Stimulated activated CD8-positive, alpha-beta memory T cell treated with anti-CD3 and anti-CD28 coated beads, Interleukin-12 subunit alpha, Interleukin-12 subunit beta, amount 100 ng/mL, for 1 hour (primary cell): ENCODE results near the gene SPARC.

ENCODE experiments used
- DNase-seq: peaks from one replicate; pipeline ENCODE4 v3.0.0-alpha.2; 2020; ENCODE audit warnings: low read depth

The SPARC gene

GRCh38 chr5:151679421-151680155 is 7.1 kb downstream of the SPARC start:
- DNase-seq: no peak

DNA sequence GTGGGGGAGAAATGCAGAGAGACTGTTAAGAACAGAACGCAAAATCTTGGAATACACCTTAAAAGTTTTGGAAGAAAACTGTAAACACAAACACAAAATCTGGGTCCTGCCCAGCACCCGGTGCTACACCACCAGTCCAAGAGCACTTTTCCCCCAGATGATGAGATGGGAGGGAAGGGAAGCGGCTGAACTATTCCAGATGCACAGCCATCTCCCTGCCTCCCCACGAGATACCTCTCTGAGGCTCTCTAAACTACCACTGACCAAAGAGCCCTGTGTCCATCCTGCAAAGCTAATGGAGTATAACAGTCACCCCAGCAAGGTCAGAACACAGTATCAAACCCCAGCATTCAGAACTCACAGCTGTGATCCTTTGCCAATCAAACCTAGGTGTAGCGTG is 8.0 kb downstream of the SPARC start:
- no peak for DNase-seq

- DNase-seq: no peak
Observed at GRCh38 chr5:151677776-151678545, 8.8 kb downstream of the SPARC start.

DNA sequence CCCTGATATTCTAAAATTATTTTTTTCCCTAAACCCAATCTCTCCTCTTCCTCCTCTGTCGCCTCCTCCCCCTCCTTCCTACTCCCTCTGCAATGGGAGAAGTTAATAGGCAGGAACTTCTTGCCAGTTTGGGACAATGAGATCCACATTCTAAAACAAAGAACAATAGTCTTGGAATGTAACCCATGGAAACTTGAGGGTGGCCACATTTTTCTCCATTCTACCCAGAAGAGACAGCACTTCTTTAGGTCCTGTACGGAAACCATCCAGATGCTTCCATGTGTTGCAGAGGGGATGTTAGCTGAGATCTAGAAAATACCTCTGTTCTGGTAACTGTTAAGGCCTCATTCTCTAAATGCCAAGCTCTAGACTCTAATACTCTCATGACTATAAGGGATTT is 10.0 kb downstream of the SPARC start:
- no peak for DNase-seq

- DNase-seq: no peak
Observed at GRCh38 chr5:151676314-151676712, 10.4 kb downstream of the SPARC start.

DNA sequence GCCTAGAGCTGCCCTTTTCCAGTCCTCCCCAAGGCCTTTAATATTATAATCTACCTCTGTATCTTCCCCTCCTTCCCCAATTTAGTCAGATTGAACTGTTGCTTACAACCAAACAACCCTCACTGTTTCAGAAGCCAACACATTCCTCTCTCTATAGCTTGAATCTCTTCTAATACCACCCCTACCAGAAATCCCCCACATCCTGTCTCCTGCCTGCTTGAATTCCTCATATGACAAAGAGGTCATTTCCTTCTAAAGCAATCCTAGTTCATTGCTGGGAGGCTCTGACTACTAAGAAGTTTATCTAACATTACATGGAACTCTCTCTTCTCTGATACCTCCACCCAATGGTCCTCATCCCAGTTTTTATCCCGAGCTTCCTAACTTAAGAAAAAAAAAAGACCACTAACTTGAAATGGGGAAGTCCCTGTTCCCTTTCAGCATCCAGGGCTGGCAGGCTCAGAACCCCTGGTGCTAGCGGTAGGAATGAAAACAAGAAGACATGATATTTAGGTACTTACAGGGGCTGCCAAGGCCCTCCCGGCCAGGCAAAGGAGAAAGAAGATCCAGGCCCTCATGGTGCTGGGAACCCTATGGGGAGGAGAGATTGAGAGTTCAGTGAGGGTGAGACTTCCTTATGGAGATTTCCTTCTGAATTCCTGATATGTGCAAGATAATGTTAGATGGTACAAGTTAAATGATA is 11.0 kb downstream of the SPARC start:
- DNase-seq: no peak

DNA sequence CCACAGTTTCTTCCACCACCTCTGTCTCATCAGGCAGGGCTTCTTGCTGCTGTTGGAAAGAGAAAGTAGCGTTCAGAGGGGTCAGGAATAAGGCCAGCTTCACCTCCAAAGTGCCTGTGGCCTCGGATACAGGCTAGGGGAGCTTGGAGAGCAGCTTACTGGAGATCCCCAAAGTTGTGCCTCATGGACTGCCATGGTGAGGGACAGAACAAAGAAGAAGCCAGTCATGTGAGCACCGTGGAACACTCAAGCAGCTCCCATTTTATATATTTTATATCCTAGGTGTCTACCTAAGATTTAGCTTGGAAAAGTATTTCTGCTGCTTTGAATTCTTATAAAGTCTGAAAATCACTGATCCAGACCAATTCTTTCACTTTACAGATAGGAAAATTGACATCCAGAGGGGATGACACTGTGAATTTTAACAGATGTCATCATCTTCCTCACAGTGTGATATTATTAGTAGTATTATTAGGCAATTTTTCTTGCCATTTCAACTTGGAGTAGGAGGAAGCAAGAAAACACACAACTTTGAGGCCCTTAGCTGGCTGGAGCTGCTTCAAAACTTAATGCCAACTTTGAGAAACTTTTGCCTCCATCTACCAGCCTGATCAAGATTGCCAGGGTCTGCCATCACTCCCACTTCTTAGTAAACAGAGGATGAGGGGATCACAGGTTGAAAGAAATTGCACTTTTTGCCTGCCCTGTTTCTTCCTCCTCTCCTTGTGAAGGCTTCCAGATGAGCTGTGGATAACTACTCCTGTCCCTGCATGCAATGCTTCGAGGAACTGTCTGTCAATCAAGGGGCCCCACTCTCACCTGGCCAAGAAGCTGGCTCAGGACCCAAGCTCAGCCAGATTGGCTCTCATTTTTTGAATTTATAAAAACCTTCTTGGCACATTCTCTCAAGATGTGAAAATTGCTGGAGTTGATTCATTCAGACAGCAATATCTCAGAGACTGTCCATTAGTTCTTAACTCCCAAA is 11.8 kb downstream of the SPARC start:
- no peak for DNase-seq

- no peak for DNase-seq
Observed at GRCh38 chr5:151673421-151673820, 13.3 kb downstream of the SPARC start.

DNA sequence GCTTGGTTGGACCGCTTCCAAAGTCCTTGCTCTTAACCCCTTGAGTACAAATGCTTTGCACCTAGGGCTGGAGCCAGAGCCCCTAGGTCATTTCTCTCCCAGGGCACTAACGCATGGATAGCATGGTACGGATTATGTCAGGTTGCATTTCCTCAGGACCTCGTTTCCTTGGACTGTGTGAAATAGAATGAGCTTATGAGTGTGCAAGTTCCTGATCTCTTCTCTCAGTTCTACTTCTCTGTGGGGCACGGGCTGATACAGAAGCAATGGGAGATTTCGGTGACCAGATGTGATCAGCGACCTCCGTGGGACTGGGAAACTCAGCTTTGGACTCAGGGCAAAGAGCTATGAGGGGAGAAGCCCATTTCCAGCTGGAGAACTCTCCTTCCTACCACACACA is 14.2 kb downstream of the SPARC start:
- no peak for DNase-seq

GRCh38 chr5:151671950-151672349 is 14.8 kb downstream of the SPARC start:
- no peak for DNase-seq

DNA sequence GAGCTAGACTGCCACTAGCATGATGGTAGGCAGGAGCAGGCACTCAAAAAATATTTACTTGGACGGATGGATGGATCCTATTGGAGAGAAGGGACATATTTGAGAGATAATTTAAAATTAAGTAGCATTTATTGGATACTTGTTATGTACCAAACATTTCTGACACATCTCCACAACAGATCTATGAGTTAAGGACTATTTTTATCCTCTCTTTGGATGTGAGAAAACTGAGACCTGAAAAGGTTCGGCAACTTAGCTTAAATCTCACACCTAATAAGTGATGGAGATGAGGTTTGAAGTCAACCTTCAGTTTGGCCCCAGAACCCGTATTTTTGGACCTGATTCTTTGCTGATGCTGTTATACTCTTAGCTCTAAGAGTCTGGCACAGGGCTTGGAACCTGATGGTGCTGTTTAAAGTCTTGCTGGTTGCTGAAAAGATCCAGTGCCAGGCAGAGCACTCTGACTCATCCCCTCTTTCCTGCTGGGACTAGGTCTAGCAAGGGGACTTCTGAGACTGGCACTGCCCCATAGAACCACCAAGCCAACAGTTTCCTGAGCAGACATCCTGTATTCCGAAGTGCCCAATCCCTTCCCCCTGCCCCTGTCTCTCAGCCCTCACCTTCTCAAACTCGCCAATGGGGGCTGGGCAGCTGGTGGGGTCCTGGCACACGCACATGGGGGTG is 15.6 kb downstream of the SPARC start:
- DNase-seq: no peak

DNA sequence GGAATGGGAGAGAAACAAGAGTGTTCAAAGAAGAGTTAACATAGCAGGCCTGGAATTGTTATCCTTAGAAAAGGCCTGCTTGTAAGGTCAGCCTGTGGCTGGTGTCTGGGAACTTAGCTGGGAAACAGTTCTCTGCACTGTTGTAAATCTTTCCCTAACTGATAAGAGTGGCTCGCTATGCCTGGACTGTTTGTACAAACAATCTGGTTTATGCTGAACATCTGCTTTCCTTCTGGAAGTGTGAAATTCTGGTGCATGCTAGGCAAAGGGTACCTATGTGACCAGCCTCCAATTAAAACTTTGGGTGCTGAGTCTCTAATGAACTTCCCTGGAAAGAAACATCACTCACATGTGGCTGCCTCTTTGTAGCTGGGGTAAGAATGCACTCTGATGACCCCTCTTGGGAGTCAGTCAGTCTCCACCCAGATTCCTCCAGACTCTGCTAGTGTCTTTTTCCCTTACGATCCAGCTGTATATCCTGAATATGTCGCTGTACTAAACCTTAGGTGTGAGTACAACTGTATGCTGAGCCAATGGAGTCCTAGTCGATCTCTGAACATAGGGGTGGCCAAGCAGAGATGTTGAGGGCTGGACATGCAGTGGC is 16.5 kb downstream of the SPARC start:
- no peak for DNase-seq

DNA sequence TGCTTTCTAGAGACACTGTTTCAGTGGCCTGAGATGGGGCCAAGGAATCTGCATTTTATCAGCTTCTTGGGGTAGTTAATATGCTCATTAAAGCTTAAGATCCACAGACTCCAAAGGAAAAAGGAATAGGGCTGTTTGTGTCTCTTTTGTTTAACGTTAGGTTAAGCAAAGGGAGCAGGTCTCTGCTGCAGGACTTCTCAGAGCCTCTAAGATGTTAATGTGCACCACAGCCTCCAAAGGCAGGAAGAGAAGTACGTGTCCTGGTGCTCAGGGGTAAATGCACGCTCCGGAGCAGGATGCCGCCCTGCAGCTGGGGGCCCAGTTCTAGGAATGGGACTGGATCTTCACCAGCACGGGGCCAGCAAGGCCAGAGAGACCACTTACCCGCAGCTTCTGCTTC is 19.6 kb downstream of the SPARC start:
- DNase-seq: no peak

GRCh38 chr5:151665613-151666012 is 21.1 kb downstream of the SPARC start:
- DNase-seq: no peak

GRCh38 chr5:151664694-151665585 is 21.8 kb downstream of the SPARC start:
- no peak for DNase-seq

DNA sequence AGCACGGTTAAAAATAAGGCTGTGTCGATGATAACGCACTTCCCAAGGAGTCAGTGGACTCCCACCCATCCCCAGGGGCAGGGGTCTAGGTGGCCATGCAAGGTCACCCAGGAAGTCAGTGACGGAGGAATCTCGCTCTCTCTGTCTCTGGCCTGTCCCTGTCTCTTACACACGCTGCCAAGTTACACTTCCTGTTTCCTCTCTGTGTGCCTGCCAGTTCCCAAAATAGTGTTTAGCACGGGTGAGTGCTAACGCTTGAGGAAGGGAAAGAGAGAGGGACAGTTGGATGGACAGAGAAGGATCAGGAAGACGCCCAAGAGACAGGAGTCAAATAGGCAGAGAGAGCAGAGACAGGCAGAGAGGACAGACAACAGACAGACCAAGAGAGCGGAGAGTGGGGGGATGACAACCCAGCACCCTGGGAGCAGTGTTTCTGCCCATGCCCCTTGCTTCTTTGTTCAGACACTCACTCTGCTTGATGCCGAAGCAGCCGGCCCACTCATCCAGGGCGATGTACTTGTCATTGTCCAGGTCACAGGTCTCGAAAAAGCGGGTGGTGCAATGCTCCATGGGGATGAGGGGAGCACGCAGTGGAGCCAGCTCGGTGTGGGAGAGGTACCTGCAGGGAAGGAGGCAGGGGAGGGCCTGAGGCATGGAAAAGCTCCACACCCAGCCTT is 23.0 kb downstream of the SPARC start:
- DNase-seq: no peak

- DNase-seq: no peak
Observed at GRCh38 chr5:151662805-151663204, 23.9 kb downstream of the SPARC start.

DNA sequence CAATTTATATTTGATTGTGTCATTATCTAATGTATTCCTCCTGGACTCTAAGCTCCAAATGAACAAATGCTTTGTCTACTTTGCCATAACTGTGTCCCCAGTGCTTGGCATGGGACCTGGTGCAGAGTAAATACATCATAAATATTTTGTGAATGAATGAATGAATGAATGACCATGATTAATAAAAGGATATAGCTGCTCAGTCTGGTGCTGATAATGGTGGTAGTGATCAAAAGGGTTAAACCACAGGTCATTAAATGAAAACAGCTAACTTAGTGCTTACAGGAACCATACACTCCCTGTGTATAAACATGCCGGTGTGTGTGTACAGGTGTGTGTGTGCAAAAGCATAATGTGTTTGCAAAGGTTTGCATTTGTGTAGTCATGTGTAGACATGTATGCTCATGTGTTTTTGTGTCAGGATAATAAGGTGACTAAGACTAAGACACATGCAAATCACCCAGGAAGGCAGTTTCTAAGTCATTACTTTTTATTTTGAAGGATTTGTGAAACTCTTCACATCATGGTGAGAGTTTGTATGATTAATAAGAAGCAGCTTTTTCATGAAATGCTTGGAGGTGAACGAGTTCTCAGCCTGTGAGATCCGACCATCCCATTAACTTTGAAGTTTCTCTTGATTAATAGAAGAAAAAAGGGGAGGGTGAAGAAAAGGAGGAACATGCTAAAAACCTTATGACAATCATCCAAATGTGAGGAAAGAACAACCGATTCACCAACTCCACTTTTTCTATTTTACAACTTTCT is 24.6 kb downstream of the SPARC start:
- no peak for DNase-seq
